ENCODE results near the gene CCR6. TPM values are rescaled to one million over a fixed set of nuclear protein-coding genes. Genes with fewer than 3 reads are reported as not detected.

CCR6 gene
- total RNA-seq, 1 donor from 2014 or later = not detected

- Mint-ChIP-seq H3K4me1 (ENCODE audit: low read depth) (peaks cover 2% of the 10 kb centered on the region), H3K9me3 (ENCODE audit: low read depth) (no peaks in the 10 kb centered on the region), H3K27me3 (peaks cover 4% of the 10 kb centered on the region), H3K36me3 (ENCODE audit: insufficient read depth) (no peaks in the 10 kb centered on the region), H3K4me3 (ENCODE audit: low read depth) (no peak overlapping the region), H3K27ac (no peak overlapping the region)
- no peak for DNase-seq (ENCODE audit: low spot score, unreplicated experiment)
- no peak for TF ChIP-seq CTCF (IDR thresholded peaks at IDR 0.05; ENCODE audit: unreplicated experiment)
Measured at GRCh38 chr6:167125410-167125809, 2.5 kb downstream of the CCR6 start.

DNA sequence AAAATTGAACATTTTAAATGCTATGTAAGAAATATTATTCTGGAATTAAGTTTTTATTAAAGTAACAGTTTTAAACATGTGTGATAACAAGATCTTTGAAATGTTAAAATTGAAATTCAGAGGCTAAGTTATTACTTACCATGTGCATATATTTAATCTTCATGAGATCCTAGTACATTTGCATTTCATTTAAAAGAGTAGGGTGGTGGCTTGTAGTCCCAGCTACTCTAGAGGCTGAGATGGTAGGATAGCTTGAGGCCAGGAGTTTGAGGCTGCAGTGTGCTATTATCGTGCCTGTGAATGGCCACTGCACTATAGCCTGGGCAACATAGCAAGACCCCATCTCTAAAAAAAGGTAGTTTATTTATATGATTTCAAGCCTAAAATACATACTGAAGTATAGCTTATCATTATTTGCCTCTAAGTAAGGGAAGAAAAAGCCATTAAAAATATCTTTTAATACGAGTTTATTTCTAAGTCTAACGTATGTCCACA lies 3.0 kb downstream of the CCR6 start:
- no peaks in the 10 kb centered on the region for H3K9me3 Mint-ChIP-seq (ENCODE audit: low read depth)
- H3K36me3 Mint-ChIP-seq (ENCODE audit: insufficient read depth) = no peaks in the 10 kb centered on the region
- H3K4me1 Mint-ChIP-seq (ENCODE audit: low read depth) = peaks cover 2% of the 10 kb centered on the region
- no peak for TF ChIP-seq CTCF (IDR thresholded peaks at IDR 0.05; ENCODE audit: unreplicated experiment)
- peaks cover 4% of the 10 kb centered on the region for H3K27me3 Mint-ChIP-seq
- no peak for DNase-seq (ENCODE audit: low spot score, unreplicated experiment)
- no peak overlapping the region for H3K27ac Mint-ChIP-seq
- H3K4me3 Mint-ChIP-seq (ENCODE audit: low read depth) = no peak overlapping the region

GRCh38 chr6:167127785-167128531 lies 5.1 kb downstream of the CCR6 start:
- no peak for TF ChIP-seq CTCF (IDR thresholded peaks at IDR 0.05; ENCODE audit: unreplicated experiment)
- no peak for DNase-seq (ENCODE audit: low spot score, unreplicated experiment)
- Mint-ChIP-seq H3K27me3 (peaks cover 4% of the 10 kb centered on the region), H3K36me3 (ENCODE audit: insufficient read depth) (no peaks in the 10 kb centered on the region), H3K4me1 (ENCODE audit: low read depth) (peaks cover 2% of the 10 kb centered on the region), H3K9me3 (ENCODE audit: low read depth) (no peaks in the 10 kb centered on the region), H3K27ac (no peak overlapping the region), H3K4me3 (ENCODE audit: low read depth) (no peak overlapping the region)

DNA sequence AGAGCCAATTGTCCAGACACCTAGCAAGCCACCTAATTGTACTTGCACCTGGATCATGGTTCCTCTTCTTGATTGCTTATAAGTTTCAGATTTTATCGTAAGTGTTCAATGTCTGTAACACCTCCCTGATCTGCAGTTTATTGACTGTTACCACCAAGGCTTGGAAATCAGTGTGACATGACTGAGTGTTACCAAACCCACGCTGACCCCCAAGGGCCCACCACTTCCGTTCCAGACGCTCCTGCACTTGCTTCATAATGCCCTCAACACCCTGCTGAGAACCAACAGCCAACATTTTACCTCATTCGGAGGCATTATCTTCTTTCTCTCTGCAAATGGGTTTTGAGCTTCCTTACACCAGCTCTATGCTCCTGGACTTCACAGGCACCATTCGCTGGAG lies 6.3 kb downstream of the CCR6 start:
- TF ChIP-seq CTCF (IDR thresholded peaks at IDR 0.05; ENCODE audit: unreplicated experiment) = no peak
- H3K27ac Mint-ChIP-seq = no peak overlapping the region
- H3K27me3 Mint-ChIP-seq = peaks cover 4% of the 10 kb centered on the region
- no peaks in the 10 kb centered on the region for H3K9me3 Mint-ChIP-seq (ENCODE audit: low read depth)
- DNase-seq (ENCODE audit: low spot score, unreplicated experiment) = no peak
- H3K4me1 Mint-ChIP-seq (ENCODE audit: low read depth) = no peaks in the 10 kb centered on the region
- H3K4me3 Mint-ChIP-seq (ENCODE audit: low read depth) = no peak overlapping the region
- no peaks in the 10 kb centered on the region for H3K36me3 Mint-ChIP-seq (ENCODE audit: insufficient read depth)

- Mint-ChIP-seq H3K27ac (no peak overlapping the region), H3K4me1 (ENCODE audit: low read depth) (peaks cover 1% of the 10 kb centered on the region), H3K9me3 (ENCODE audit: low read depth) (no peaks in the 10 kb centered on the region), H3K27me3 (peaks cover 7% of the 10 kb centered on the region), H3K36me3 (ENCODE audit: insufficient read depth) (no peaks in the 10 kb centered on the region), H3K4me3 (ENCODE audit: low read depth) (no peak overlapping the region)
- DNase-seq (ENCODE audit: low spot score, unreplicated experiment) = no peak
- no peak for TF ChIP-seq CTCF (IDR thresholded peaks at IDR 0.05; ENCODE audit: unreplicated experiment)
Measured at GRCh38 chr6:167129562-167129961, 6.7 kb downstream of the CCR6 start.

Measured in progenitor cell of endocrine pancreas (in vitro differentiated cells).